ENCODE results near the gene HNRNPDL. TPM values are rescaled to one million over a fixed set of nuclear protein-coding genes. Genes with fewer than 3 reads are reported as not detected.
A peak's percentile ranks its signal among the peaks of the same experiment; 100 is the strongest.

Gene HNRNPDL
- total and polyA plus RNA-seq, 2 of the 13 experiments (the other 11 are each of a cell fraction or from before 2014, with no cell fraction given), result 167 to 414 TPM

DNA sequence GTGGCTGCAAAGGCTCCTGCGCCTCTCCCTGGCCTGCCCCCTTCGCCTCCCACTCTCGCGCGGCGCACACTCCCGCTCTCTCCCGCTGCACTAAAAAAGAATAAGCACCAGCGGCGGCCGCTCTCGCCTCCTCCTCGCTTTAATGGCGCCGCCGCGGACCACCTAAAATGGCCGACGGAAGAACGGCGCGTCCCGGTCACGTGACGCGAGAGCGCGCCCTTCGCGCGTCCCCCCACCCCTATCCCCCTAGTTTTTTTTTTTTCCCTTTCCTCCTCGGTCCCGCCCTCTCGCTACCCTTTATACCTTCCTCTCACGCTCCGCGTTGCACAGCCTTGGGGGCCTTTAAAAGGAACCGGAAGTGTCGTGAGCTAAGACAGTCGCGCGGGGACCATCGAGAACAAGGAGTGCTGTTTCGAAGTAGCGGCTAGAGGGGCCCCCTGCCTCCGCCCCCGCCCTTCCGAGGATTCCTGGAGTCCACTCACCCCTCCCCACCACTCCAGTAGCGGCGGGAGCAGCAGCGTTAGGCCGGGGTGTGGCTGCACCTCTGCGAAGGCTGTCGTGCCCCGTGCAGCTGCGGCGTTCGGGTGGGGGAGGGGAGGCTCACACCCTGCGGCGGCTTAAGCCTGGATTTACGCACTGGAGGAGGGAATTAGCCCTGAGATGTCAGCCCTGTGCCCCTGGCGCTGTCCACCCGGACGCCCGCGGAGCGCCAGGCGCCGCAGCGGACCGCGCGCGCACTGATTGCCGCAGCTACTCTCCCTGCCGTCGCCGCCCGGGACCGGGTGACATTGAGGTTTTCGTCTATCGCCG is 56.2 kb downstream of the HNRNPDL start, which contains the start of gene HNRNPD (continued):
- TF ChIP-seq, protein P1, sequence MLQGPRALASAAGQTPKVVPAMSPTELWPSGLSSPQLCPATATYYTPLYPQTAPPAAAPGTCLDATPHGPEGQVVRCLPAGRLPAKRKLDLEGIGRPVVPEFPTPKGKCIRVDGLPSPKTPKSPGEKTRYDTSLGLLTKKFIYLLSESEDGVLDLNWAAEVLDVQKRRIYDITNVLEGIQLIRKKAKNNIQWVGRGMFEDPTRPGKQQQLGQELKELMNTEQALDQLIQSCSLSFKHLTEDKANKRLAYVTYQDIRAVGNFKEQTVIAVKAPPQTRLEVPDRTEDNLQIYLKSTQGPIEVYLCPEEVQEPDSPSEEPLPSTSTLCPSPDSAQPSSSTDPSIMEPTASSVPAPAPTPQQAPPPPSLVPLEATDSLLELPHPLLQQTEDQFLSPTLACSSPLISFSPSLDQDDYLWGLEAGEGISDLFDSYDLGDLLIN (CRISPR knock-in tag; IDR thresholded peaks at IDR 0.05; ENCODE audit: borderline replicate concordance), result no peak
- TF ChIP-seq ZBTB20 (CRISPR knock-in tag; IDR thresholded peaks at IDR 0.05; ENCODE audit: borderline replicate concordance, low read depth) (0 out of 2 replicates have a peak, but pooled peaks have one; percentile 72), FOXK2 (IDR thresholded peaks at IDR 0.05) (peak; percentile 51; the same call in 1 of the 2 replicates), FIP1L1 (IDR thresholded peaks at IDR 0.05; ENCODE audit: borderline replicate concordance, insufficient read depth, low read depth, low read length) (0 out of 2 replicates have a peak, but pooled peaks have one; percentile 41), SNAI1 (CRISPR knock-in tag; IDR thresholded peaks at IDR 0.05; ENCODE audit: borderline replicate concordance) (no peak), ZNF670 (CRISPR knock-in tag; IDR thresholded peaks at IDR 0.05; ENCODE audit: borderline replicate concordance) (no peak; the same call in 1 of the 2 replicates), ZSCAN25 (CRISPR knock-in tag; IDR thresholded peaks at IDR 0.05) (peak; percentile 97), ZSCAN21 (CRISPR knock-in tag; IDR thresholded peaks at IDR 0.05; ENCODE audit: borderline replicate concordance) (no peak), RORA (CRISPR knock-in tag; IDR thresholded peaks at IDR 0.05) (no peak), POLR2AphosphoS2 (IDR thresholded peaks at IDR 0.05; ENCODE audit: low read depth, low read length) (no peak; the same call in 1 of the 2 replicates), ZNF589 (CRISPR knock-in tag; conservative IDR thresholded peaks at IDR 0.05) (peak; percentile 75), ZNF160 (CRISPR knock-in tag; IDR thresholded peaks at IDR 0.05) (peak; percentile 87), AKAP8 (CRISPR knock-in tag; IDR thresholded peaks at IDR 0.05) (peak; percentile 64; the same call in 1 of the 2 replicates), TAF15 (IDR thresholded peaks at IDR 0.05; ENCODE audit: low read depth, low read length, poor library complexity, severe bottlenecking) (peak; percentile 86), REXO4 (CRISPR knock-in tag; IDR thresholded peaks at IDR 0.05; ENCODE audit: borderline replicate concordance) (no peak), ZNF773 (CRISPR knock-in tag; IDR thresholded peaks at IDR 0.05; ENCODE audit: borderline replicate concordance) (peak; percentile 59; the same call in 1 of the 2 replicates), MTF2 (CRISPR knock-in tag; IDR thresholded peaks at IDR 0.05; ENCODE audit: borderline replicate concordance) (peak; percentile 83), ETV6 (CRISPR knock-in tag; conservative IDR thresholded peaks at IDR 0.05) (peak; percentile 34; the same call in 1 of the 2 replicates), ARNTL (CRISPR knock-in tag; IDR thresholded peaks at IDR 0.05) (peak; percentile 90), POLR2A (IDR thresholded peaks at IDR 0.05; ENCODE audit: insufficient read depth in 1 of 2, low read depth in 2 of 2, low read length in 2 of 2) (peak; percentile 74 to 85)
- TF ChIP-seq, protein P2, sequence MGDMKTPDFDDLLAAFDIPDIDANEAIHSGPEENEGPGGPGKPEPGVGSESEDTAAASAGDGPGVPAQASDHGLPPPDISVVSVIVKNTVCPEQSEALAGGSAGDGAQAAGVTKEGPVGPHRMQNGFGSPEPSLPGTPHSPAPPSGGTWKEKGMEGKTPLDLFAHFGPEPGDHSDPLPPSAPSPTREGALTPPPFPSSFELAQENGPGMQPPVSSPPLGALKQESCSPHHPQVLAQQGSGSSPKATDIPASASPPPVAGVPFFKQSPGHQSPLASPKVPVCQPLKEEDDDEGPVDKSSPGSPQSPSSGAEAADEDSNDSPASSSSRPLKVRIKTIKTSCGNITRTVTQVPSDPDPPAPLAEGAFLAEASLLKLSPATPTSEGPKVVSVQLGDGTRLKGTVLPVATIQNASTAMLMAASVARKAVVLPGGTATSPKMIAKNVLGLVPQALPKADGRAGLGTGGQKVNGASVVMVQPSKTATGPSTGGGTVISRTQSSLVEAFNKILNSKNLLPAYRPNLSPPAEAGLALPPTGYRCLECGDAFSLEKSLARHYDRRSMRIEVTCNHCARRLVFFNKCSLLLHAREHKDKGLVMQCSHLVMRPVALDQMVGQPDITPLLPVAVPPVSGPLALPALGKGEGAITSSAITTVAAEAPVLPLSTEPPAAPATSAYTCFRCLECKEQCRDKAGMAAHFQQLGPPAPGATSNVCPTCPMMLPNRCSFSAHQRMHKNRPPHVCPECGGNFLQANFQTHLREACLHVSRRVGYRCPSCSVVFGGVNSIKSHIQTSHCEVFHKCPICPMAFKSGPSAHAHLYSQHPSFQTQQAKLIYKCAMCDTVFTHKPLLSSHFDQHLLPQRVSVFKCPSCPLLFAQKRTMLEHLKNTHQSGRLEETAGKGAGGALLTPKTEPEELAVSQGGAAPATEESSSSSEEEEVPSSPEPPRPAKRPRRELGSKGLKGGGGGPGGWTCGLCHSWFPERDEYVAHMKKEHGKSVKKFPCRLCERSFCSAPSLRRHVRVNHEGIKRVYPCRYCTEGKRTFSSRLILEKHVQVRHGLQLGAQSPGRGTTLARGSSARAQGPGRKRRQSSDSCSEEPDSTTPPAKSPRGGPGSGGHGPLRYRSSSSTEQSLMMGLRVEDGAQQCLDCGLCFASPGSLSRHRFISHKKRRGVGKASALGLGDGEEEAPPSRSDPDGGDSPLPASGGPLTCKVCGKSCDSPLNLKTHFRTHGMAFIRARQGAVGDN (CRISPR knock-in tag; IDR thresholded peaks at IDR 0.05), result peak; percentile 93
- TF ChIP-seq, protein P3, sequence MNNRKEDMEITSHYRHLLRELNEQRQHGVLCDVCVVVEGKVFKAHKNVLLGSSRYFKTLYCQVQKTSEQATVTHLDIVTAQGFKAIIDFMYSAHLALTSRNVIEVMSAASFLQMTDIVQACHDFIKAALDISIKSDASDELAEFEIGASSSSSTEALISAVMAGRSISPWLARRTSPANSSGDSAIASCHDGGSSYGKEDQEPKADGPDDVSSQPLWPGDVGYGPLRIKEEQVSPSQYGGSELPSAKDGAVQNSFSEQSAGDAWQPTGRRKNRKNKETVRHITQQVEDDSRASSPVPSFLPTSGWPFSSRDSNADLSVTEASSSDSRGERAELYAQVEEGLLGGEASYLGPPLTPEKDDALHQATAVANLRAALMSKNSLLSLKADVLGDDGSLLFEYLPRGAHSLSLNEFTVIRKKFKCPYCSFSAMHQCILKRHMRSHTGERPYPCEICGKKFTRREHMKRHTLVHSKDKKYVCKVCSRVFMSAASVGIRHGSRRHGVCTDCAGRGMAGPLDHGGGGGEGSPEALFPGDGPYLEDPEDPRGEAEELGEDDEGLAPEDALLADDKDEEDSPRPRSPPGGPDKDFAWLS (CRISPR knock-in tag; IDR thresholded peaks at IDR 0.05; ENCODE audit: borderline replicate concordance), result peak; percentile 81; the same call in 1 of the 2 replicates
